Measurements from ENCODE around the gene CYRIA.

Gene CYRIA

DNA sequence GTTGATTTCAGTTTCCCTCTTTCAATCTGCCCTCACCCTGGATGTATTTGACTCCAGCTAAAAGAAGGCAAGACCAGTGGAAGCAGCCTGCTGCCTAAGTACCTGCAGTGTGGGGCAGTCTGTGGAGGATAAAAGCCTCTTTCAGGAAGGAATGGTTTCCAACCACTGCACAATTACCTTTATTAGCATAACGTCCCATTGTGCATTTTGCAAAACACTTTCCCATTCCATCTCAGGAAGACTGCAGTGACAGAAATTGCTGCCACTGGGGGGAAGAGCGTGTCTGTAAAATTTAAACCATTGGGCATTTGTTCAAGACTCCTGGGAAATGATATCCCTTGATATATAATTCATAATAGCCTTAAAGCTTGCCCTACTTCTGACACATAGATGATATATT is 26.2 kb downstream of the CYRIA start:
- H3K4me3 ChIP-seq (ENCODE audit: low read depth, low read length), result no peak overlapping the region
- no peak overlapping the region for H3K9ac ChIP-seq (ENCODE audit: low read depth, low read length)

DNA sequence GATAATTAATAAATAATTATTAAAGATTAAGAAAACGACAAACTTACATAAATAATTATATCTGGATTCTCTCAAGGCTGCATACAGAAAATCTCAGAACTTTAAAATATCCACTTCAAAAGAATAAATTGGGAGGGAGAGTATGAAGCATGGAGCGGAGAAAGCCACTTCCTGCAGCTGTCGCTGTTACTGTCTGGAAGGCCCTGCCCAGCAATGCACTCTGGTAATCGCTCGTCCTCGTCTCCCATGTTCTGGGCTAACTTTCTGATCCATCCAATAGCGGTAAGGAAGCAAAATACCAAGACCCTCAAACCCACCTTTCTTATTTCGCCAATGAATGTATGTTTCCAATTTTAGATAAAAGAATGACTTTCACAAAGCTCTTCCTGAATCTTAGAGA is 26.7 kb downstream of the CYRIA start:
- Histone ChIP-seq H3K27me3 (ENCODE audit: control insufficient read depth, insufficient read depth, low read length) (no peaks in the 10 kb centered on the region), H3K4me1 (ENCODE audit: control insufficient read depth, insufficient read depth, low read length) (peaks cover 11% of the 10 kb centered on the region), H3K9me3 (ENCODE audit: control insufficient read depth, insufficient read depth, low read length) (no peaks in the 10 kb centered on the region), H3K4me3 (ENCODE audit: low read depth, low read length) (no peak overlapping the region), H3K27ac (ENCODE audit: low read depth, low read length) (no peak overlapping the region), H3K9ac (ENCODE audit: low read depth, low read length) (no peak overlapping the region), H3K36me3 (ENCODE audit: control insufficient read depth, insufficient read depth, low read length) (no peaks in the 10 kb centered on the region)

More for the DNA sequence above, 26.2 kb downstream of the CYRIA start:
- Histone ChIP-seq H3K9me3 (ENCODE audit: control insufficient read depth, insufficient read depth, low read length) (no peaks in the 10 kb centered on the region), H3K27me3 (ENCODE audit: control insufficient read depth, insufficient read depth, low read length) (no peaks in the 10 kb centered on the region), H3K4me1 (ENCODE audit: control insufficient read depth, insufficient read depth, low read length) (peaks cover 11% of the 10 kb centered on the region), H3K36me3 (ENCODE audit: control insufficient read depth, insufficient read depth, low read length) (no peaks in the 10 kb centered on the region), H3K27ac (ENCODE audit: low read depth, low read length) (no peak overlapping the region)

DNA sequence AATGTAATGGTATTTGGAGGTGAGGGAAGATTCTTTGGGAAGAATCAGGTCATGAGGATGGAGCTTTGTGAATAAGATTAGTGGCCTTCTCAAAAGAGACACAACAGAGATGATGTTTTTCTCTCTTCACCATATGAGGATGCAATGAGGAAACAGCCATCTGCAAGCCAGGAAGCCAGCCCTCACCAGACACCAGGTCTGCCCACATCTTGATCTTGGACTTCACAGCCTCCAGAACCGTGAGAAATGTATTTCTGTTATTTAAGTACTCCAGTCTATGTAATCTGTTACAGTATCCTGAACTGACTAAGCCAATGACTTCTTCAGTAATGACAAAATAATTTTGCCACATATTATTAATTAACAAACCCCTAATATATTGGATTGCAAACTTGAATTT is 28.3 kb downstream of the CYRIA start:
- peaks cover 13% of the 10 kb centered on the region for H3K4me1 ChIP-seq (ENCODE audit: control insufficient read depth, insufficient read depth, low read length)

DNA sequence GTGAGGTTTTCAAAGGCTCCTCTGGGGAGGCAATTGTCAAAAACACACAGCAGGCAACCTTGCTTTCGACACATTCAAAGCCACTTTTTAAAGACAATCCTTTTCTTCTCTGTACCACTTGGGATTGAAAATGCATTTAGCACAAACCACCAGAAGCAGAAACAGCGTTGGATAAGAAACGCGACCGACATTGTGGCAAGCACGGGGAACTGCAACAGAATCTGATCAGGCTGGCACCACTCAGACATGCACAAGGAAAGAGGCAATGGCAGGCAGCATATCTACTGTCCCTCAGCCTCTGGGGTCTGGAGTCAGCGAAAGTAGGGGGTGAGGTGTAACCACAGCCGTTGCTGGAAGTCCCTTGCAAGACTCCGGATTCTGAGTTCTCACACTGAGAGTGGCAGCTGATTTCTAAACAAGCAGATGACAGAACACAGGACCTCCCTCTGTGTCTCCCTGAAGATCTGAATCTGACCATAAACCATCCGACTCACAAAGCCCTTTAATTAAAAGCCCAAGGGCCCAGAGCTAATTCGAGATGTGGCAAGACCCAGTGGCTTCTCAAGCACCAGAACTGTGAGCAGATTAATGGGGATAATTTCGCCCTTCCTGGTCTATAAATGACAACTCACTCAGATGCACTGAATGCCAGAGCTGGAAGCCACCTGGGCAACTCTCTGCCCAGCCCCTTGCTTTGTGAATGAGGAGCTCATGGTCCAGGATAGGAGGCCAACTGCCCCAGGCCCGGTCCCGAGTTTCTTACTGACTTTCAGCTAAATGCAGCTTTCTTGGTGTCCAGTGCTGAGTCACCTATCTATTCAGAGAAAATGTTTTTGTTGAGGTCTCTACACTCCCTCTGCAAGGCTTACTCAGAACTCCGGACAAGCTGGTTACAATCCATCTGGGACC is 29.6 kb downstream of the CYRIA start:
- Histone ChIP-seq H3K4me1 (ENCODE audit: control insufficient read depth, insufficient read depth, low read length) (peaks cover 13% of the 10 kb centered on the region), H3K4me3 (ENCODE audit: low read depth, low read length) (no peak overlapping the region), H3K27ac (ENCODE audit: low read depth, low read length) (no peak overlapping the region), H3K36me3 (ENCODE audit: control insufficient read depth, insufficient read depth, low read length) (no peaks in the 10 kb centered on the region), H3K27me3 (ENCODE audit: control insufficient read depth, insufficient read depth, low read length) (no peaks in the 10 kb centered on the region), H3K9me3 (ENCODE audit: control insufficient read depth, insufficient read depth, low read length) (no peaks in the 10 kb centered on the region), H3K9ac (ENCODE audit: low read depth, low read length) (no peak overlapping the region)

More for the DNA sequence above, 28.3 kb downstream of the CYRIA start:
- Histone ChIP-seq H3K27me3 (ENCODE audit: control insufficient read depth, insufficient read depth, low read length) (no peaks in the 10 kb centered on the region), H3K9ac (ENCODE audit: low read depth, low read length) (no peak overlapping the region), H3K36me3 (ENCODE audit: control insufficient read depth, insufficient read depth, low read length) (no peaks in the 10 kb centered on the region), H3K27ac (ENCODE audit: low read depth, low read length) (no peak overlapping the region), H3K9me3 (ENCODE audit: control insufficient read depth, insufficient read depth, low read length) (no peaks in the 10 kb centered on the region), H3K4me3 (ENCODE audit: low read depth, low read length) (no peak overlapping the region)

DNA sequence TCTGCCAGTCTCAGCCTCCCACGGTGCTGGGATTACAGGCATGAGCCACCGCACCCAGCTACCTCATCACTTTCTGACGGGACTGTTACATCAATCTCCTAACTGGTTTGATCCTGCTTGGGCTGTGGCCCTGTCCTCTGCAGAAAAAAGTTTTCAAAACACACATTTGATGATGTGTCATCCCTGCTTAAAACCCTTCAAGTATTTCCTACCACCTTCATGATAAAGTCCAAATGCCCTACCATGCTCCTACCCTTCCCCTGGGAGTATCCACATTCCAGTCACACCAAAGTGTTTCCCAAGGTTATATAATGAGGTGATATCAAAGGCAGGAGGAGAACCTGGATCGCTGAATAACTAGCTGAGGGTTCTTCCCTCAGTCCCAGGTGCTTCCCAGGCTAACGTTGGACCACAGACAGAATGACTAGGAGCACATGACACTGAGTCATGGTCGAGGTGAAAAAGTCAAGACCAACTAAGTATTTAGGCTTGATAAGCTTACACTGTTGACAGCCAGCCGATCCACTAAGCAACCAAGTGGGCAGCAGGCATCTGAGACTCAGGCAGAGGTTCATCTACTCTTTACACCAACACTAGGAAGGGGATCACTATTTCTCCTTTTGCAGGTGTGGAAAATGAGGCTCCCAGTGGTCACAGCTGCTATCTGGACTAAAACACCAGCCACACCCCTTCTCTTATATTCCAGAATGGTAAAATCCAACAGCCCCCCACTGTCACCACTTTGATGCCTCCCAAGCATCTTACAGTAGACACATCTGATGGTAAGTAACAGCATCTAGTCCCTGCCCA is 31.8 kb downstream of the CYRIA start:
- no peaks in the 10 kb centered on the region for H3K27me3 ChIP-seq (ENCODE audit: control insufficient read depth, insufficient read depth, low read length)
- no peak overlapping the region for H3K27ac ChIP-seq (ENCODE audit: low read depth, low read length)
- no peaks in the 10 kb centered on the region for H3K36me3 ChIP-seq (ENCODE audit: control insufficient read depth, insufficient read depth, low read length)
- no peak overlapping the region for H3K4me3 ChIP-seq (ENCODE audit: low read depth, low read length)
- H3K9me3 ChIP-seq (ENCODE audit: control insufficient read depth, insufficient read depth, low read length), result no peaks in the 10 kb centered on the region
- no peak overlapping the region for H3K9ac ChIP-seq (ENCODE audit: low read depth, low read length)
- peaks cover 8% of the 10 kb centered on the region; the same call in 1 of the 2 replicates for H3K4me1 ChIP-seq (ENCODE audit: control insufficient read depth, insufficient read depth, low read length)

DNA sequence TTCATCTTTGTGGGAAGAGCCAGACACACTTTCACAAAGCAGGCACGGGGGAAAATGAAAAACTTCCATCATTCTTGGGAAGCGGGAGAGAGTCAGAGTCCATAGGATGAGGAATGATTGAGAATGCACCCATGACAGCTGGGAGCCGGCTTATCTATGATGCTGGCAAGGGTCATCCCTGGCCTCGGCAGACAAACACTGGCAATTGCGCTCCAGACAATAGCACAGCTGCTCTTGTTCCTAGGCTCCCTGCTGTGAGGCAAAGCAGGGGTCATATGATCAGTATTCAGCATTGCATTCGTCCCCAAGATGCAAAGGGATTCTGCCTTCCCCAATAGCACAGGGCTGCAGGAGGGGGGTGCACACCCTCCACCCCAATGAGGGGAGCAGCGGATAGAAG is 33.0 kb downstream of the CYRIA start:
- H3K27ac ChIP-seq (ENCODE audit: low read depth, low read length), result no peak overlapping the region
- no peak overlapping the region for H3K4me3 ChIP-seq (ENCODE audit: low read depth, low read length)
- no peak overlapping the region for H3K9ac ChIP-seq (ENCODE audit: low read depth, low read length)
- H3K36me3 ChIP-seq (ENCODE audit: control insufficient read depth, insufficient read depth, low read length), result no peaks in the 10 kb centered on the region
- peaks cover 8% of the 10 kb centered on the region; the same call in 1 of the 2 replicates for H3K4me1 ChIP-seq (ENCODE audit: control insufficient read depth, insufficient read depth, low read length)
- H3K27me3 ChIP-seq (ENCODE audit: control insufficient read depth, insufficient read depth, low read length), result no peaks in the 10 kb centered on the region
- no peaks in the 10 kb centered on the region for H3K9me3 ChIP-seq (ENCODE audit: control insufficient read depth, insufficient read depth, low read length)

DNA sequence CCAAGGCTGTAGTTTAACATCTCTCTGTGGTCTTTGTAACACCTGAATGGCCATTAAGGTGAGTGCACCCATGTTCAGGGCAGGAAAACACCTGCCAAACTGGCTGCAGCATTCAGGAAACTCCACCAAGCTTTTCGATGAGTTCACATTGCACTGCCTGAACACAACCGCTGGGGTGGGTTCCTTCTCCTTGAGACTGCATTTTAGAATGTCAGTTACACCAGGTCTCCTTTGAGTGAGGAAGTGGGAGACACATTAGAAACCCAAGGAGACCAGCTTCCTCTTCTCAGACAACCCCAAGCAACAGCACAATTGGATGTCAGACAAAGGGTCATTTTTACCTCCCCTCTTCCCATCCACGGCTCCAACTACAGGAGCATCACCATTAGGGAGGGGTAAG is 35.2 kb downstream of the CYRIA start:
- Histone ChIP-seq H3K36me3 (ENCODE audit: control insufficient read depth, insufficient read depth, low read length) (no peaks in the 10 kb centered on the region), H3K9ac (ENCODE audit: low read depth, low read length) (no peak overlapping the region), H3K4me1 (ENCODE audit: control insufficient read depth, insufficient read depth, low read length) (peaks cover 12% of the 10 kb centered on the region), H3K27me3 (ENCODE audit: control insufficient read depth, insufficient read depth, low read length) (no peaks in the 10 kb centered on the region), H3K27ac (ENCODE audit: low read depth, low read length) (no peak overlapping the region), H3K4me3 (ENCODE audit: low read depth, low read length) (no peak overlapping the region), H3K9me3 (ENCODE audit: control insufficient read depth, insufficient read depth, low read length) (no peaks in the 10 kb centered on the region)

DNA sequence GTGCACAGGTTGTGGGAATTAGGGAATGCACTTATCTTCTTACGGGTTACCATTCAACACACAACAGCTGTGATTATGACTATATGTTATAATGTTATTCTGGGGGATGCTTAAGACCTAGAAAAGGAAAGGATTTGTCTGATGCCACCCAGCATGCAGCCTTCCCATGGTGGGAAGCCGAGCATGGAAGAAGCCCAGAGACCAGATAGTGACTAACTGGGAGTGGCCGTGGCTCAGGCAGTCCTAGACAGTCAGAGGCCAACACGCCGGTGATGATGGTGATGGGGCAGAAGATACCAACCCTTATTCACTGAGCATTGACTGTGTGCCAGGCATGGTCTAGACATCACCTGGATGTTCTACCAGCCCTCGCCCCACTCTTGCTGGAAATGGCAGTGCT is 35.9 kb downstream of the CYRIA start:
- no peak overlapping the region for H3K4me3 ChIP-seq (ENCODE audit: low read depth, low read length)
- no peak overlapping the region for H3K9ac ChIP-seq (ENCODE audit: low read depth, low read length)
- no peaks in the 10 kb centered on the region for H3K27me3 ChIP-seq (ENCODE audit: control insufficient read depth, insufficient read depth, low read length)
- H3K4me1 ChIP-seq (ENCODE audit: control insufficient read depth, insufficient read depth, low read length), result peaks cover 19% of the 10 kb centered on the region
- no peak overlapping the region for H3K27ac ChIP-seq (ENCODE audit: low read depth, low read length)
- no peaks in the 10 kb centered on the region for H3K9me3 ChIP-seq (ENCODE audit: control insufficient read depth, insufficient read depth, low read length)
- H3K36me3 ChIP-seq (ENCODE audit: control insufficient read depth, insufficient read depth, low read length), result no peaks in the 10 kb centered on the region

DNA sequence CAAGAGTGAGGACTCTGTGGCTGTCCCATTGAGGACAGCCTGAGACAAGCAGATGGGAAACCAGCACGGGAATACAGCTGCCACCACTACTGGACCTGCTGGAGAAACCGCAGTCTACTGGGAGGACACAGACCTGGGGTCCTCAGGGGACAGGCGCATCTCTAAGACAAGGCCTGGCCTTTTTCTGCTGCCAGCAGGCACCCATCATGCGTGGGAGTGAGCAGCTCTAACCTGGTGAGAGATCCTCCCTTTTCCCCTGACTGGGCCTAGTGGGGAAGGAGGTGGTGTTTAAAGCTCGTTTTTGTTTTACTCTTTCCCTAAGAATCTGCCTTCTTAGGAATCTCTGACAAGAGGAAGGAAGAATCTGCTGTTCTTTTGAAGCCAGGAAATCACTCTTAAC is 36.6 kb downstream of the CYRIA start:
- no peak overlapping the region for H3K9ac ChIP-seq (ENCODE audit: low read depth, low read length)
- no peak overlapping the region for H3K27ac ChIP-seq (ENCODE audit: low read depth, low read length)
- H3K36me3 ChIP-seq (ENCODE audit: control insufficient read depth, insufficient read depth, low read length), result no peaks in the 10 kb centered on the region
- H3K9me3 ChIP-seq (ENCODE audit: control insufficient read depth, insufficient read depth, low read length), result no peaks in the 10 kb centered on the region
- H3K4me1 ChIP-seq (ENCODE audit: control insufficient read depth, insufficient read depth, low read length), result peaks cover 22% of the 10 kb centered on the region
- H3K4me3 ChIP-seq (ENCODE audit: low read depth, low read length), result no peak overlapping the region
- H3K27me3 ChIP-seq (ENCODE audit: control insufficient read depth, insufficient read depth, low read length), result no peaks in the 10 kb centered on the region

DNA sequence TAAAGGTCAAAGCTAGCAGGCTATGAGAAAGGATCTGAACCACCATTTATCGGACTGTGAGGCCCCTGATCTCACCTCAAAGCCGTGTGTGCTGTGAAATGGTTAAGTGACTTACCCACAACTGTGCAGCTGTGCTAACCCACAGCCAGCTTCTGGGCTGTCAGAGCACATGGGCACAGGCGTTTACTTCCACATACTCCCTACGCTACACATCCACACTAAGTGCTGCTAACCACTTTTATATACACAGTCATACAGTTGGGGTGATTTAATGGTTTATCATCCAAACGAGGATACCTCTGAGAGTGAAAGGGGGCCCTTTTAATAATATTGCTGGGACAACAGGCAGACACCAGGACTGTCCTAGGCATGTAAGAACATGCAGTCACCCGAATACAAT is 37.3 kb downstream of the CYRIA start:
- H3K9ac ChIP-seq (ENCODE audit: low read depth, low read length), result no peak overlapping the region
- H3K27me3 ChIP-seq (ENCODE audit: control insufficient read depth, insufficient read depth, low read length), result no peaks in the 10 kb centered on the region
- H3K27ac ChIP-seq (ENCODE audit: low read depth, low read length), result no peak overlapping the region
- H3K36me3 ChIP-seq (ENCODE audit: control insufficient read depth, insufficient read depth, low read length), result no peaks in the 10 kb centered on the region
- no peak overlapping the region for H3K4me3 ChIP-seq (ENCODE audit: low read depth, low read length)
- no peaks in the 10 kb centered on the region for H3K9me3 ChIP-seq (ENCODE audit: control insufficient read depth, insufficient read depth, low read length)
- peaks cover 22% of the 10 kb centered on the region for H3K4me1 ChIP-seq (ENCODE audit: control insufficient read depth, insufficient read depth, low read length)
